ENCODE measurements around the gene FAM32A.

The FAM32A gene

GRCh38 chr19:16180611-16181010 is 4.6 kb upstream of the FAM32A start:
- TF ChIP-seq CTCF (IDR thresholded peaks at IDR 0.05; ENCODE audit: low read depth, low read length, missing control alignments) = no peak
- no peak overlapping the region for H3K4me3 ChIP-seq (ENCODE audit: low read depth, low read length)
- DNase-seq (ENCODE audit: low read depth) = no peak

GRCh38 chr19:16184665-16185122 is 516 bp upstream of the FAM32A start:
- TF ChIP-seq CTCF (IDR thresholded peaks at IDR 0.05; ENCODE audit: low read depth, low read length, missing control alignments) = no peak
- H3K4me3 ChIP-seq (ENCODE audit: low read depth, low read length) = peak overlapping the region; percentile 48

GRCh38 chr19:16185768-16186123 is 536 bp downstream of the FAM32A start:
- DNase-seq (ENCODE audit: low read depth) = no peak
- peak; percentile 43 for TF ChIP-seq CTCF (IDR thresholded peaks at IDR 0.05; ENCODE audit: low read depth, low read length, missing control alignments)
- H3K4me3 ChIP-seq (ENCODE audit: low read depth, low read length) = peak overlapping the region; percentile 76

More at GRCh38 chr19:16184665-16185122, 516 bp upstream of the FAM32A start:
- no peak for DNase-seq (ENCODE audit: low read depth)

GRCh38 chr19:16188521-16188920 is 3.3 kb downstream of the FAM32A start:
- DNase-seq (ENCODE audit: low read depth) = no peak
- TF ChIP-seq CTCF (IDR thresholded peaks at IDR 0.05; ENCODE audit: low read depth, low read length, missing control alignments) = no peak
- no peak overlapping the region for H3K4me3 ChIP-seq (ENCODE audit: low read depth, low read length)

GRCh38 chr19:16190198-16190597 is 5.0 kb downstream of the FAM32A start:
- no peak for TF ChIP-seq CTCF (IDR thresholded peaks at IDR 0.05; ENCODE audit: low read depth, low read length, missing control alignments)
- DNase-seq (ENCODE audit: low read depth) = no peak

GRCh38 chr19:16190736-16191135 is 5.5 kb downstream of the FAM32A start:
- H3K4me3 ChIP-seq (ENCODE audit: low read depth, low read length) = no peak overlapping the region
- DNase-seq (ENCODE audit: low read depth) = no peak
- no peak for TF ChIP-seq CTCF (IDR thresholded peaks at IDR 0.05; ENCODE audit: low read depth, low read length, missing control alignments)

More at GRCh38 chr19:16190198-16190597, 5.0 kb downstream of the FAM32A start:
- H3K4me3 ChIP-seq (ENCODE audit: low read depth, low read length) = no peak overlapping the region

- TF ChIP-seq CTCF (IDR thresholded peaks at IDR 0.05; ENCODE audit: low read depth, low read length, missing control alignments) = no peak
- DNase-seq (ENCODE audit: low read depth) = no peak
- H3K4me3 ChIP-seq (ENCODE audit: low read depth, low read length) = no peak overlapping the region
Observed at GRCh38 chr19:16191216-16191908, 6.2 kb downstream of the FAM32A start.
